Measurements from ENCODE around the gene DDIT3.
A peak's percentile ranks its signal among the peaks of the same experiment; 100 is the strongest.

Gene DDIT3

DNA sequence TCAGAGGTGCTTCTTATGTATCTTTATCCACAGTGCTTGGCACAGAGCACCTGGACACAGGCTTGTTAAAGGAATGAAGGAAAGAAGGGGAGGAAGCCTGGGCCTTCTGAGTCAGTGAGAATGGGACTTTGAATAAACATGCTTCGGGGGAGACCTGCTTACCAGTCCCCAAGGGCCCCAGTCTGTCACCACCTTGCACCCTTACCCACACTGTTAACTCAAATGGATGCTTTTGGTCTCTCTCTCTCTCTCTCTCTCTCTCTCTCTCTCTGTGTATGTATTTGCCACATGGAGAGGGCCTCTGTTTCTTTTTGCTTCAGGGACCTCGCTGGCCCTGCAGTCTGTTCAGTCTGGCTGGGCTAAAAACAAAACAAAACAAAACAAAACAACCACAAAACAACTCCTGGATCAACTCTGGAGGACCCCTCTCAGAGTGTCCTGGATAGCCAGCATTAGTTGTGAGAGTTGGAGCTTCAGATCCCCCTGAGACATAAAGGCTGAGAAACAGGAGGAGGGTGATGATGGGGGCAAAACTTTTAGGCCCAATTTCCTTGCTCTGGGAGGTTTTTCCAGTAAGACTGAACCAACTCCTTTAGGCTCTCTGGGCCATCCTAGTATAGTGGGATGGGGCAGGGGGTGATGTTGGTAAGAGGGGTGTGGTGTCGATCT, 31.5 kb upstream of the DDIT3 start:
- TF ChIP-seq USF1 (IDR thresholded peaks at IDR 0.05) = no peak
- TF ChIP-seq, protein P1, sequence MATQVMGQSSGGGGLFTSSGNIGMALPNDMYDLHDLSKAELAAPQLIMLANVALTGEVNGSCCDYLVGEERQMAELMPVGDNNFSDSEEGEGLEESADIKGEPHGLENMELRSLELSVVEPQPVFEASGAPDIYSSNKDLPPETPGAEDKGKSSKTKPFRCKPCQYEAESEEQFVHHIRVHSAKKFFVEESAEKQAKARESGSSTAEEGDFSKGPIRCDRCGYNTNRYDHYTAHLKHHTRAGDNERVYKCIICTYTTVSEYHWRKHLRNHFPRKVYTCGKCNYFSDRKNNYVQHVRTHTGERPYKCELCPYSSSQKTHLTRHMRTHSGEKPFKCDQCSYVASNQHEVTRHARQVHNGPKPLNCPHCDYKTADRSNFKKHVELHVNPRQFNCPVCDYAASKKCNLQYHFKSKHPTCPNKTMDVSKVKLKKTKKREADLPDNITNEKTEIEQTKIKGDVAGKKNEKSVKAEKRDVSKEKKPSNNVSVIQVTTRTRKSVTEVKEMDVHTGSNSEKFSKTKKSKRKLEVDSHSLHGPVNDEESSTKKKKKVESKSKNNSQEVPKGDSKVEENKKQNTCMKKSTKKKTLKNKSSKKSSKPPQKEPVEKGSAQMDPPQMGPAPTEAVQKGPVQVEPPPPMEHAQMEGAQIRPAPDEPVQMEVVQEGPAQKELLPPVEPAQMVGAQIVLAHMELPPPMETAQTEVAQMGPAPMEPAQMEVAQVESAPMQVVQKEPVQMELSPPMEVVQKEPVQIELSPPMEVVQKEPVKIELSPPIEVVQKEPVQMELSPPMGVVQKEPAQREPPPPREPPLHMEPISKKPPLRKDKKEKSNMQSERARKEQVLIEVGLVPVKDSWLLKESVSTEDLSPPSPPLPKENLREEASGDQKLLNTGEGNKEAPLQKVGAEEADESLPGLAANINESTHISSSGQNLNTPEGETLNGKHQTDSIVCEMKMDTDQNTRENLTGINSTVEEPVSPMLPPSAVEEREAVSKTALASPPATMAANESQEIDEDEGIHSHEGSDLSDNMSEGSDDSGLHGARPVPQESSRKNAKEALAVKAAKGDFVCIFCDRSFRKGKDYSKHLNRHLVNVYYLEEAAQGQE (IDR thresholded peaks at IDR 0.05; ENCODE audit: low read depth) = no peak
- TF ChIP-seq NFIC (IDR thresholded peaks at IDR 0.05) = no peak
- no peak for TF ChIP-seq EP300 (IDR thresholded peaks at IDR 0.05; ENCODE audit: borderline replicate concordance)
- TF ChIP-seq TEAD4 (IDR thresholded peaks at IDR 0.05) = no peak
- TF ChIP-seq, protein P2, sequence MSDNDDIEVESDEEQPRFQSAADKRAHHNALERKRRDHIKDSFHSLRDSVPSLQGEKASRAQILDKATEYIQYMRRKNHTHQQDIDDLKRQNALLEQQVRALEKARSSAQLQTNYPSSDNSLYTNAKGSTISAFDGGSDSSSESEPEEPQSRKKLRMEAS (IDR thresholded peaks at IDR 0.05) = no peak
- TF ChIP-seq EGR1 (IDR thresholded peaks at IDR 0.05) = no peak
- no peak for TF ChIP-seq YY1 (IDR thresholded peaks at IDR 0.05; ENCODE audit: low read depth)
- TF ChIP-seq CEBPB (IDR thresholded peaks at IDR 0.05) = no peak
- no peak for TF ChIP-seq FOXM1 (IDR thresholded peaks at IDR 0.05; ENCODE audit: borderline replicate concordance, low read depth)
- no peak for TF ChIP-seq ZBTB7A (IDR thresholded peaks at IDR 0.05; ENCODE audit: low read depth)
- no peak for TF ChIP-seq RAD21 (IDR thresholded peaks at IDR 0.05; ENCODE audit: low read depth)
- TF ChIP-seq CREB1 (IDR thresholded peaks at IDR 0.05; ENCODE audit: low read depth) = no peak
- no peak for TF ChIP-seq TAF1 (IDR thresholded peaks at IDR 0.05; ENCODE audit: low read depth)

DNA sequence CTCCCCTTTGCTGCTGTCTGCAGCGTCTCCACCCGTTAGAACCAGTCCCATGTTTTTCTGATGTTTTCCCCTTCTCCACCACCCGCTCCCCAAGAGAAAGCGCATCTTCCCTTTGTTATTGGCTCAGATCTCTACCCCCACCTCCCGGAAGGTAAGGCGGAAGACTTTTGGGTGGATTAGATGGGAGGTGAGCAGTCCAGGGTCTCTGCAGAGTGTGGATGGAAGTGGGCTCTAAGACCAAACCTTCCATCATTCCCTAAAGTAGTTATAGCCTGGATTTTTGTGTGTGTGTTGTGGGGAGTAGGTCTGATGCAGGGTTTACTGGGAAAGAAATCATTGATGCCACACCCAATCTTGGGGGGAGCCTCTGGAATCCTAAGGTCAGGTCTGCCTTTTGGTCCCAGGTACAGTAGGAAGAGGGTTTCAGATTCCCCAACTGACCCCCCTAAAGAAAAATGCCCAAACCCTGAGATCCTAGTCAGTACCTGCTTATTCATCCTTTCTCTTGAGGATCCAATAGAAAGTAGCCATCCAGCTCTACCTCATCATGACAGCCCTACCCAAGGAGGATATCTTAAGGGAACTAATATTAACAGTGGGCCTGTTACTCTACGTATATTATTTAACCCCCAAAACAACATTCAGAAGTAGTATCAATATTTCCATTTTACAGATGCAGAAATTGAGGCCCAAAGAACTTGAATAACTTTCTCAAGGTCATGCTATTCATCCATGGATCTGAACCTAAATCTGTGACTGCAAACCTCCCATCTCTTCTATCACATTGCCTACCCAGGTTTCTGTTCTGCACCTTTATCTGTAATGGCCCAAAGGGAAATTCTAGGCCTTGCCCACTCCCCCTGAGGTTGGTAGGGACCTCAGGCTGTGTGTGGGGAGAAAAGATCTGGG, 30.6 kb upstream of the DDIT3 start:
- no peak for TF ChIP-seq USF1 (IDR thresholded peaks at IDR 0.05)

GRCh38 chr12:57549909-57550640, 29.8 kb upstream of the DDIT3 start, which contains the start of gene KIF5A:
Gene KIF5A (plus strand): TSS chr12:57550044. CDS start chr12:57550272, 228 bp downstream.
- no peak for TF ChIP-seq TEAD4 (IDR thresholded peaks at IDR 0.05)
- 0 out of 2 replicates have a peak, but pooled peaks have one; percentile 25 for TF ChIP-seq EGR1 (IDR thresholded peaks at IDR 0.05)
- TF ChIP-seq EP300 (IDR thresholded peaks at IDR 0.05; ENCODE audit: borderline replicate concordance) = no peak

DNA sequence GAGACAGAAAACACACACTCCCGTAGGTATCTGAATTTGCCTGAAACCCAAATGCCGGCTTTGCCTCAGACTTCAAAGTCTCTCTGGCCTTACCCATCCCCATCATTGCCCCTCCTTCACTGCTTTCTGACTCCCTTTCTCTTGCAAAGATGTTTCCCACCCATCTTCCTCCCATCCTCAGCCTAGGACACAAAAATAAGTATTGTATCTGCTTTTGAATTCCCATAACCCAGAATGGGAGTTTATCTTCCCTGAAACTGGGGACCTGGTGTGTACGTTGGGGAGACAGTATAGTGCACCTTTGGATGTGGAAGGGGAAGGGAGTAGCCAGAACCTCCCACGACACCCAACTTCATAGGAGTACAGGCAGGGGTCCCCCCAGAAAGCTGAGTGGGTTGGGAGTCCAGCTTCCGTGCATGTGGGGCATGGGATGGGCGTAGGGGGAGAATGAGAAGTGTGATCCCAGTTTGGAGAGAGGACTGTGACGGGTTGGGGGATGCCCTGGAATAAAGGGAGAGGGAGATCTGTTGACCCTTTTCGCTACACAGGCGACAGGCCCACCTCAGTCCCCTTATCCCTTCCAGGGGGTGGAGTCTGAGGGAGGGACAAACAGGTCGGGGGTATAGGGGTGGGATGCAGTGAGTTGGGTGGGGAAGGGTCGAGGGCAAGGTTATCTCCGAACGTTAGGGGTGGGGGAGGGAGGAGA, 29.0 kb upstream of the DDIT3 start:
- TF ChIP-seq RAD21 (IDR thresholded peaks at IDR 0.05; ENCODE audit: low read depth) (no peak), YY1 (IDR thresholded peaks at IDR 0.05; ENCODE audit: low read depth) (no peak), NFIC (IDR thresholded peaks at IDR 0.05) (no peak), USF1 (IDR thresholded peaks at IDR 0.05) (no peak), EP300 (IDR thresholded peaks at IDR 0.05; ENCODE audit: borderline replicate concordance) (no peak), TEAD4 (IDR thresholded peaks at IDR 0.05) (no peak), ZBTB7A (IDR thresholded peaks at IDR 0.05; ENCODE audit: low read depth) (no peak), TCF12 (IDR thresholded peaks at IDR 0.05; ENCODE audit: low read depth) (no peak), EGR1 (IDR thresholded peaks at IDR 0.05) (no peak), CREB1 (IDR thresholded peaks at IDR 0.05; ENCODE audit: low read depth) (no peak)
- TF ChIP-seq, protein P1 (IDR thresholded peaks at IDR 0.05; ENCODE audit: low read depth) = no peak
- TF ChIP-seq, protein P2 (IDR thresholded peaks at IDR 0.05) = no peak
